Ovary (tissue), 3 donors: ENCODE measurements around the gene C22orf31.

ENCODE experiments used
- EP300 ChIP-seq: sonication (generic); formaldehyde crosslinking; IDR thresholded peaks from one replicate; pipeline ENCODE4 v1.6.1; 2017; ENCODE audit warnings: antibody characterized with exemption
- POLR2A ChIP-seq: fragments of 450-650 bp; IDR thresholded peaks from one replicate; pipeline ENCODE4 v1.6.1; 2017; ENCODE audit warnings: antibody characterized with exemption, mild to moderate bottlenecking, moderate library complexity
- TF ChIP-seq, protein P1 (sequence below), 3 donors: fragments of 450-650 bp in 2 of 3; fragments of 200-600 bp in 1 of 3; IDR thresholded peaks; one replicate each; pipeline versions ENCODE4 v1.5.1 to v1.8.0; 2016 to 2022; ENCODE audit warnings: antibody characterized with exemption in 3 of 3, mild to moderate bottlenecking in 1 of 3
- donor health status: DM: no; HTN: no; CAD: no.

DNA sequence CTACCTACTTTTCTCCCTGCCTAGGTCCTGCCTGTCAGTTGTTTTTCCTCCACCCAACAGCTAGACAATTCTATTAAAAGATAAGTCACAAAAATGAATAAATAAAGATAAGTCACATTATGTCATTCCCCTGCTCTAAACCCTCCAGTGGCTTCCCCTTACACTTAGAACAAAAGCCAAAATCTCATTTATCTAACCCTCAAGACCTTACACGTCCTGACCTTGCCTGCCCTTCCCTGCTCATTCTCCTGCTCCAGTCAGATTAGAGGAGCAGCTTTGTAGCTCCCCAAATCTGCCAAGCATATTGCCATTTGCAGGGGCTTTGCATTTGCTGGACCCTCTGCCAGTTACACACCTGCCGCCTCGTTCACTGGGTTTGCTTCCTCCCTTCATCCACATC lies 27.9 kb upstream of the C22orf31 start:
- TF ChIP-seq, protein P1, sequence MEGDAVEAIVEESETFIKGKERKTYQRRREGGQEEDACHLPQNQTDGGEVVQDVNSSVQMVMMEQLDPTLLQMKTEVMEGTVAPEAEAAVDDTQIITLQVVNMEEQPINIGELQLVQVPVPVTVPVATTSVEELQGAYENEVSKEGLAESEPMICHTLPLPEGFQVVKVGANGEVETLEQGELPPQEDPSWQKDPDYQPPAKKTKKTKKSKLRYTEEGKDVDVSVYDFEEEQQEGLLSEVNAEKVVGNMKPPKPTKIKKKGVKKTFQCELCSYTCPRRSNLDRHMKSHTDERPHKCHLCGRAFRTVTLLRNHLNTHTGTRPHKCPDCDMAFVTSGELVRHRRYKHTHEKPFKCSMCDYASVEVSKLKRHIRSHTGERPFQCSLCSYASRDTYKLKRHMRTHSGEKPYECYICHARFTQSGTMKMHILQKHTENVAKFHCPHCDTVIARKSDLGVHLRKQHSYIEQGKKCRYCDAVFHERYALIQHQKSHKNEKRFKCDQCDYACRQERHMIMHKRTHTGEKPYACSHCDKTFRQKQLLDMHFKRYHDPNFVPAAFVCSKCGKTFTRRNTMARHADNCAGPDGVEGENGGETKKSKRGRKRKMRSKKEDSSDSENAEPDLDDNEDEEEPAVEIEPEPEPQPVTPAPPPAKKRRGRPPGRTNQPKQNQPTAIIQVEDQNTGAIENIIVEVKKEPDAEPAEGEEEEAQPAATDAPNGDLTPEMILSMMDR (IDR thresholded peaks at IDR 0.05), result no peak
- no peak for TF ChIP-seq EP300
- TF ChIP-seq POLR2A, result no peak
